RPMI7951 (cell line): ENCODE measurements around the gene RASGRF2. TPM values are rescaled to one million over a fixed set of nuclear protein-coding genes. Genes with fewer than 3 reads are reported as not detected.

Experiments
- DNase-seq: peaks from one replicate; pipeline ENCODE4 v3.0.0-alpha.2; 2012; ENCODE audit warnings: low read depth
- total RNA-seq: library from RNA; depleted of rRNA; stranded (reverse); fragments of >200 nt; shearing (Covaris generic); gene quantifications from 2 replicates; pipeline ENCODE4 v1.2.3, GENCODE V29; 2014

RASGRF2 gene
- total RNA-seq, 1 experiment from 2014 or later, result 0.72 TPM

DNA sequence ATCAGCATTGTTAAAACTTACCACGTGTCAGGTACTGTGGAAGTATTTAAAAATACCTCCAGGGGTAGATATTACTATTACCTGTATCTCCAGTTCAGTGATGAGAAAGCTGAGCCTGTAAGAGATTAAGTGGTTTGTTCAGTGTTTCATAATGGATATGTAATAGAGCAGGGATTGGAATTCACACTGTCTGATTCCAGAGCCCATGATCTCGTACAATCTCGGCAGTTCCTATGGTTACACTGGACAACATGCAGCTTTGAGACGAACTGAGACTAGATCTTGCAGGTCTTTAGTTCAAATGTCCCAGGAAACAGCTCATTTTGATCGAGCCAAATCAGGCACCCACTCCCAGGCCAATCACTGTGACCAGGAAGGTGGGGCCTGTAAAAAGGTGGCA, 8.8 kb upstream of the RASGRF2 start:
- DNase-seq, result no peak

DNA sequence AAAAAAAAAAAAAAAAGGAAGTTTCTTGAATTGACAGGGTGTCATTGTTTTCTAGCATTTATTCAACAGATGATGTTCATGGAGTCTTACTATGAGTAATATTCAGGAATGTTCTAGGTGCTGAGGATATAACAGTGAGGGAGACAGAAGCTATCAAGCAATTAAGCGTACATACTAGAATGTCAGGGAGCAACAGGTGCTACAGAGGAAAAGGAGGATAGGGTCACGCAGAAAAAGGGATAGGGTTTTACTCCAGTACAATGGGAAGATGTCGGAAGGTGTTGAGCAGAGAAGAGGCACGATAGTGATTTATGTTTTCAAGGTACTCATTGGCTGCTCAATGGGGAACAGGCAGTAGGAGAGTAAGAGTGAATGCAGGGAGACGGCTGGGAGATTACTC, 6.6 kb upstream of the RASGRF2 start:
- DNase-seq, result no peak

DNA sequence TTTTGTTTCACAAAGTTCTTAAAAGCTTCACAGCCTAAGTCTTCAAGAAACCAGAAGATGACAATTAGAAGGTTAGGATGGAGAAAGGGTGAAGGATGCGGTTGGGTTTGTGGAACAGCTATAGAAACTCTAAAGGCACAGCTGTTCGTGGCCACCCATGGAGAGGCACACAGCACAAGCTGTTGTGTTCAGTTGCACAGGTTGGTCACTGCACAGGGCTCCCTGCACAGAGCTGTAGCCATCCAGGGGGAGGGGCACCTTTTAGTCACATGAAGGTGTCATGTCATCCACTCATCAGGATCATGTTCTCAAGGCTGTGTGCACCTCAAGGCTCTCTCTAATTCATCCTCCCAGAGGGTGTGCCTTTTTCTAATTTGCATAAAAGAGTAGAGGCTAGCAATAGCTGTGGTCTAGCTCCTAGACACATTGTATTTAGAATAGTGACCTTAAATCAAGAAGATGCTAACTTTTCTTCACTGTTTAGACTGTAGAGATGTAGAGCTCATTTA, 5.0 kb upstream of the RASGRF2 start:
- DNase-seq, result no peak

DNA sequence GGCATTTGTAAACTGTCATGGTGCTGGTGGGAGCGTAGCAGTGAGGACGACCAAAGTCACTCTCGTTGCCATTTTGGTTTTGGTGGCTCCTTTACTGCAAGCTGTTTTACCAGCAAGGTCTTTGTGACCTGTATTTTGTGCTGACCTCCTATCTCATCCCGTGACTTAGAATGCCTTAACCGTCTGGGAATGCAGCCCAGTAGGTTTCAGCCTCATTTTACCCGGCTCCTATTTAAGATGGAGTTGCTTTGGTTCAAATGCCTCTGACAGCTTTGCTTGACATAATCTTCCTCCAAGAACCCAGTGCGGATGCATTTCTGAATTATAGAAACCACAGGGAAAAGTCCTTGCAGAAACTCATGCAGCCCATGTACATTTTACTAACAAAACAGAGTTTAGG, 3.9 kb upstream of the RASGRF2 start:
- no peak for DNase-seq

DNA sequence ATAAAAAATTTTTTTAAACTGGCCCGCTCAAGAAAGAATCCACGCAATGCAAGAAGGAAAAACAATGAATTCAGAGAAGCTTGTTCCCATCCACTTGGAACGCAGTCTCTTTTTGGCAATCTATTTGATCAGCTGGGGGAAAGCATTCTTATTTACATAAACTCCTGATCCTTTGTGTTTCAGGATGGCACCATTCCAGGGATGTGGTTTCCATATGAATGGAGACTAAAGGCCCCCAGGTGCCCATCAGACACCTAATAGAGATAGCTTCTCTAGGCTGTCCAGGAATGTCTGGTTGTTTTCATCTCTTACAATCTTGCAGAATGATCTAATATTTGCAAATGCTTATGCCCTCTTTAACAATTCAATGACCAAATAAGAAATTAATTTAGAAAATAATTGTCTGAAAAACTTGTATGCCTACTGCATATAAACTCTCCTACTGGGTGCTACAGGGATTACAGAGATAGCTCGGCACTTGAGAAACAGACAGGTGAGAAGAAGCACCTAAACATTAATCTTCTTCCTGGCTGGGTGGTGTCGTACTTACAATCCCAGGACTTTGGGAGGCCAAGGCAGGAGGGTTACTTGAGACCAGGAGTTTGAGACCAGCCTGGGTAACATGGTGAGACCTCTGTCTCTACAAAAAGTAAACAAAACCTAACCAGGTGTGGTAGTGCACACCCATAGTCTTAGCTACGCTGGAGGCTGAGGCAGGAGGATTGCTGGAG, 3.0 kb upstream of the RASGRF2 start:
- DNase-seq, result no peak

DNA sequence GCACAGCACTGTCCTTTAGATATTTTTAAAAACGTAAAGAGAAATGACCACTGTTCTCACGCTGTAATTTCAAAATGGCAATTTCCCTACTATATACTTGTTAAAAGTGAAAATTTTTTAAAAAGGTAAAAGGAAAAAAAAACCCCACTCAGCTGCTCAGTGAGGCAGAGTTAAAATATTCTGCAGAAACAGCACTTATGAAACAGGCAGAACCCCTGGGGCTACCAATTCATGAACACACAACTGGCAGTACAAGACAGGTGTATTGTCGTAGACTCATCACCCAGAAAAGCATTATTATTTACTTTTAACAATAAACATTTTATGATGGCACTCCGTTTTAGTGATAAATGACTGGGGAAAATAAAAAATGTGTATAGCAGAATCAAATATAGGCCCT, 1.5 kb upstream of the RASGRF2 start:
- no peak for DNase-seq

DNA sequence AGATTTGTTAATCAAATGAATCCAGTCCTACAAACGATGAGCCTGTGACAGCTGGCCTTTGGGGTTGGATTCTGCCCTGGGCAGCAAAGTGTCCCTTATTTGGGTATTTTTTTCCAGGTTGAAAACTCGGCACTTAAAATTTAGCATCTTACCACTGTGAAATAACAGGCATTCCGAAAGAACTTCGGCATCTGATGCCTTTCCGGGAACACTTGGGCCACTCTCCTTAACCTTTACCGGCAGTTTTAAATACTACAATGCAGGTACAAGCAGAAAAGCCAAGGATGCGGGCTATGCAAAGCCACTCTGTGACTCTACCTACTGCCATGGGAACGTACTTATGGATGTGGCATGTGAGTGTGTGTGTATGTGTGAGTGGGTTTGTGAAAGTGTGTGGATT, 1.0 kb upstream of the RASGRF2 start:
- no peak for DNase-seq

DNA sequence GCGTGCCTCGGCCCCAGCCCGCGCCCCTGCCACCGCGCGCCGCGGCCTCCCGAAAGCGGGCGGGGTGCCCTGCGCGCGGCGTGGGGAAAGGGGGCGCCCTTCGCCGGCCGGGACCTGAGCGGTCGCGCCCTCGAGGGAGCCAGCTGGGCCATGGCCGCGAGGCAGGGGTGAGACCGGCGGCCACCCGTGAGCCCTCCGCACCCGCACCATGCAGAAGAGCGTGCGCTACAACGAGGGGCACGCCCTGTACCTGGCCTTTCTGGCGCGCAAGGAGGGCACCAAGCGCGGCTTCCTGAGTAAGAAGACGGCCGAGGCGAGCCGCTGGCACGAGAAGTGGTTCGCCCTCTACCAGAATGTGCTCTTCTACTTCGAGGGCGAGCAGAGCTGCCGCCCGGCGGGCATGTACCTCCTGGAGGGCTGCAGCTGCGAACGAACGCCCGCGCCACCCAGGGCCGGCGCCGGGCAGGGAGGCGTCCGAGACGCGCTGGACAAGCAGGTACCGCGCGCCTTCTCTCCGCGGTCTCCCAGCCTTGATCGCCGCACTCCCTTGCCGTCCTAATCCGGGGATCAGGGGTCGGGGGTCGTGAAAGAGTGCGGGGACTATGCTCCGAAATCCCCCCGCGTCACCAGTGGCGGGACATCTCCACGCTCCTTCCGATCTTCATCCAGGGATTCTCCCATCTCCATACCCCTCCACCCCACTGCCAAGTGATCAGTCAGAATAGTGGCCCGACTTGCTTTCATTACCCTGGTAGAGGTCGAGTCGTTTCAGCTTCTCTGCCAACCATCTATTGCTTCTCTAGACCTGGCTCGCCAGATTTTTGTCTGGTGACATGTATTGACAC, 590 bp downstream of the RASGRF2 start:
- DNase-seq, result no peak

DNA sequence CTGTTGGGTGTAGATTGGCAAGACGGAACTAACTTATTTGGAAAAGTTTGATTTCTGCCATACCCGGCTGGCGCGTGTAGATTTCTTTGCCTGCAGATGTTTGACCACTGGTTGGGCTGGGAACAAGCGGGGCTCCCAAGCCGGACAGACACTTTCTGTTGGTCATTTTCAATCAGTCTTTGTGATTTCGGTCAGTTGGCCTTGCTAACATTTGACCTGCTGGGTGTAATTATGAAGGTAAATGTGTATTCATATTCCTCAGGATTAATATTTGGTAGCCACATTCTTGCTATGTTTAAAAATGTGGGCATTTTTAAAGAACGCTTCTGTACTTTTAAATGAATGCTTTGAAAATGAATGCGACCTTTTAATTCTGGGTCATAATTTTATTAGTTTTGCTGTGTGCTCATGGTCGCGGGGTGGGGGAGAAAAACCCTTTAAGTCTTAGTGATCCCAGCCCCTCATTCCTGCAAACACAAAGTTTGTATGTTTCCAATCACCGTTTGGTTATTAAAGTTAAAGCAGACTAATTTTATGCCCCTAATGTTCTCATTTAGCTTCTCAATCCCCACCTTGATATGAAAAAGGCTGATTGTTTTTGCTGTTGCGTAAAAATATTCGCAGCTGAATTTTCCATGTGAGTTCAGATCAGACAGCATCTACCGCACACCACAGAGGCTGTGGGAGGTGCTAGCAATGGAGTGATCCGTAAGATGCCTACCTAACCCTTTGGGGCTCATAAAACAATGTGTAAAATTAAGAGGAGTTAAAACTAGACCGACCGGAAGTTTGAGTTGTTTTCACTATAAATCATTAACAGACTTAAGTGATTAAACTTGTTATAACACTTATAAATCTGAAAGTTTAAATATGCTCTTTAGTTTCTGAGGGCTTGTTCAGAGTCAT, 1.5 kb downstream of the RASGRF2 start:
- DNase-seq, result no peak

DNA sequence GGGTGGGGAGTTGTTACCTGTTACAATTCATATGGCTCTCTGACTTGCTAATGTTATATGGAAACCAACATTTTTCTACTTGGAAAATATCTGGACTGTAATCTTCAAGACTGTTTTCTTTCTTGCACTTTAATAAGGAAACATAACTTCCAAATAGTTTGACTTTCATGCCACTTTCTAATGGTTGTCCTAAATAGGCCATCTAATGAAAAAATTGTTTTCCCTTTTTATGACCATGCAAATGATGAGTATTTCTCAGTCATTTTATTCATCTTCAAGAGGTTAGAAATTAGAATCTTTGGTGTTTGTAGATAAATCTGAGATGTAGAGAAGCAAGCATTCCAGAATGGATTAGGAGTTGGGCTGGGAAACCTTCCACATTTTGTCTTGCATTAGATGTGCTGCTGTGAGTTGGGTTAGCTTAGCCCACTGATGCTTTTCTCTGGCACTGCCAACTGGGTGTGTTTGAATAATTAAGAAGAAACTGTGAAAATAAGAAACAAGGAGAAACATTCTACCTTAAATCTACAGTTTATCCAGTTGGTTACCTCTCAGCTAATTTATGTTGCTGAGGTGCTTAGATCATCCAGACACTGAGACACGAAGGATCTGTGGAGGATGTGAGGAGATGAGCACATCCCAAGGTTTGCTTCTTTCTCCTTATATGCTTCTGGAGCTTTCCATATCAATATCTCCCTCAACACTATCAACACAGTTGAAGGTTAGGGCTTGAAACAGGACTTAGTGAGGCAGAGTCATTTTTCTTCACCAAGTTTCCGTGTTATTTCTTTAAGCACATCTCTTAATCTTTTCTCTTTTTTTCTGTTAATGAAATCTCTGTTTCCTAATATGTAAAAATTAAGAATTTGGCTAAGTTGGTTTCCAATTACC, 2.7 kb downstream of the RASGRF2 start:
- no peak for DNase-seq

DNA sequence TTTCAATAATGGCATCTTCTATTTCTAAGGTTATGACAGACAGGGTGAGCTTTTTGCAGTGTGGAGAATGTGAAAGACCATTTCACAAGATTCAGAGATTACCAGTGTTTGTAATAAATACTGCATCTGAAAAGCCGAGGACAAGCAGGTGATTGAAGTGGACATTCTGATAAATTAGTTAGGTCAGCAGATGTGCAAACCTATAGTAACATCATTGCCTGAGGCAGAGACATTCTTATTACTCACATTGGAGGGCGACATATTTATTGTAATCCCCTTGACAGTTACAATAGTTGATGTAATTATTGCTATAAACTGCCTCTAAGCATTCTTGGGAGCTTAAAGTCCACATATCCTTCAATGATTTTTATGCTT, 3.3 kb downstream of the RASGRF2 start:
- no peak for DNase-seq

DNA sequence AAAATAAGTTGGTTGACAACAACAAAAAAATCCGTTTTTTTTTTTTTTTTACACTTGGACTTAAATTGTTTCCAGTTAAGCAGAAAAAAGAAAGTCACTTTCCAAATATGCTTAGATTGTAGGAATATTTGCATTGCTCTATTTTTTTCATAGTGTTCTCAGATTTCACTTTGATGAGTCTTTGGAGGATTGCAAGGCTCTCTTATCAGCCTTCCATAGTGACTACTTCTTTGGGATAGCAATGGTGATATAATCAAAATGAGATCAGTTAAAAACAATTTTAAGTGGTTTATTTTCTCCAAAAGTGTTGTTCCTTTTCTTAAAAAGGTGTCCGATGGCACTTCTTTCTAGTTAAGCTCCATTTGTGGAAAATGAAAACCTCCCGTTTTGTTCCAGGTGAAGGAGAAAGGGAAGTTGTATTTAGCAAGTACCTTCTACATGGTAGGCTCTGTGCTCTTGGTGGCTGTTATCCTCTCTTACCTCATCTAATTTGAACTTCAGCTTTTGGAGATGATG, 3.9 kb downstream of the RASGRF2 start:
- no peak for DNase-seq

DNA sequence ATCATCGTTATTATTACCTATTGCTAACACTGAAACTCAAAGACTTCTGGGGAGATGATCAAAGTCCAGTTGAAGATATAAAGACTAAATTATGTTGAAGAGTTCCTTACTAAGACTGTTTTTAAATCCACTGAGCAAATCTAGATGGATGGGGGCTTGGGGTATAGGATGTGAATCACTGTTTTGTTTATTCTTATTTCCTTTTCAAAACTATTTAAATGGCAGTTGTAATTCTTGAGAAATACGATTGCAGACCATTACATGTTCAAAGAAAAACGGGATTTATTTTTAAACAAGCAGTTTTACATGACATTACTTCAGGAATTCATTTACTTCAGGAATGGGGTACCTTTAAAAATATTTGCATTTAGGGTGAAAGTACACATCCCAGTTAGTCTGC, 4.3 kb downstream of the RASGRF2 start:
- no peak for DNase-seq

DNA sequence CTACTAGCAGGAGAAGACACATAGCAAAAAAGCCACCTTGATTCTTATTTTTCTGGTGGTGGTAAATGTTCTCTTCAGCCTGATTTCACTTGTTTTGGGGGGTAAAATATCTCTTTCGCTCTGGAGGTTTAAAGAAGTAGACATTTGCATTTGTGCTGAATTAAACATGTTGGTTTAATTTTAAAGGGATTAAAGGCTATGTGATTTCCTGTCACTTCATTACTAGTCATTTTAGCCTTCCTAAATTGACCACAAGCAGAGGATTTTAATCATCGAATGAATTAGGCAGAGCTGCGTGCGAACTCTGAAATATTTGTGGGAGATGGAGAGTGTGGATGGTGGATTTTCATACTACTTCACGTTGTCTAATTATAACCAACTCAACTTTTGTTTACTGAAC, 4.8 kb downstream of the RASGRF2 start:
- no peak for DNase-seq

DNA sequence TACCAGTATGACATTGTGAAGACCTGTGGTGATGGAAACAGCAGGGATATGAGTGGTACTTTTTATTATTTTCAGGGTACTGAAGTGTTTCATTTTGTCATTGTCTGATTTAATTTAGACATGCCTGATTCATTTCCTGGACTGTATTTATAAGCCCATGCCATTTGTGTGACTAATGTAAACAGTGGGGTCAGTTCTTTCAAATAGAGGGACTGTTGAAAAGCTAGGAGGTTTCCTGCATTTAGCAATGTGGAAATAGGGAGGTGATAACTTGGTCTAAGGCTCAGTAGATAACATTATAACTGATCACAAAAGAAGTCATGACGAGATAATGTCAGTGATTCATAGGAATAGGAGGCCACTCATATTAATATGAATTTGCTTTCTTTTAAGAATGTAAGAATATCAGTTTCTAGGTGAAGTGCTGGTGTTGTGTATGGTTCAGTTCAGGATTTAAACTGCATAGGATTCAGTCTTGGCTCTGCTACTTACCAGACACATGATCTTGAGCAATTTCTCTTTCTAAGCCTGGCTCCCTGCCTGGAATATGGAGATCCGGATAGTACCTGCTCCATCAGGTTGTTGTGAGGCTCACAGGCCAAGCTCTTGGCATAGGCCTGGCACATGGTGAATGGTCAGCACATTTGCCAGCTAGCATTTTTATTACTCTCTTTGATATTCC, 7.5 kb downstream of the RASGRF2 start:
- peak; percentile 83 for DNase-seq

DNA sequence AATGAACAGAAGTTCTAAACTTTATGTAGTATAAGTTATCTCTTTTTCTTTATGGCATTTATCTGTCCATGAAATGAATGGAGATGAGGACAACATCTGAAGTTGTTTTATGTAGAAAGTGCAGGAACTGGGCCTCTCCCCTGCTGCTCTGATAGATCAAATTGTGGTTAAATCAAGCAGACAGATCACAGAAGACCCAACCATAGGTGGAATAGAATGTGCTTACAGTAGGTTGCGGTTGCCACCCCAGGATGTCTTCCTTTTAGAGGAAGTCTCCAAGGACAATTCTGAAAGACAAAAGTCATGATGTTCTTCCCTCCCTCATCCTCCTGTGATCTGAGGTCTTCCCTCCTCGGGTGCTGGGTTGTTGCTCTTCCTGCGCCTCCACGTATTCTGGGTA, 12.9 kb downstream of the RASGRF2 start:
- DNase-seq, result no peak

DNA sequence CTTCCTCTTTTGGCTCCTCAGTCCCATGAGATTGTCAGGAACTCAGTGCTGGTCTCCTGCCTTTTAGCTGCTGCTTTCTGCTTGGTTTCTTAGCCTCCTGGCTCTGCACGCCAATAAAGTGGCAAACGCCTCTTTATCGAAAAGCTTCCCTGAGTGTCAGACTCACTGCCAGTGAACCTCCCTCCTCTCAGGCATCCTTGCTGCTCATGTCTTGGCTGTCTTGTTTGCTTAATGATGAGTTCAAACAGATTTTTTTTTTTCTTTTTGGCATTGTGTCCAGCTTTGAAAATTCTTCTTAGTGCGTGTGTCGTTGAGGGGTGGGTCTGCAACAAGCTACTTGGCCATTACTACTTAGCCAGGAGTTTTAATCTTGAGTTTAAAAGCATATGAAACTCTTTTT, 14.9 kb downstream of the RASGRF2 start:
- DNase-seq, result no peak

DNA sequence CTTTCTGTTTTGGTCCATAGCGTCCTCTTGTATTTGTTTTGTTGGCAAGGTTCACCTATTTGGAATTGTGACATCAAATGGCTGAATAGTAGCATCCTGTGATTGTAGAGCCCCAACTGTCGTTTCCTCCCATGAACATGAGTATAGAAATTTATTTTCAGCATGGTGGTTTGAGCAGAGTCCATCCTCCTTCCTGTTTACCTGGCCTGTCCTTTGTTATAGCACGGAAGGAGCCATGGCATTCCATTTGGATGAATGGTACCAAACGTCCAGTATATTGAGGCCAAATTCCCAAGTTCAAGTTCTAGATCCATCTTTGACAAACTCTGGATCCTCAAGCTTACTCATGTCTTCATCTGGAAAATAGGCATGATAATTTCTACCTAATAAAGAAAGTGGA, 16.8 kb downstream of the RASGRF2 start:
- no peak for DNase-seq

DNA sequence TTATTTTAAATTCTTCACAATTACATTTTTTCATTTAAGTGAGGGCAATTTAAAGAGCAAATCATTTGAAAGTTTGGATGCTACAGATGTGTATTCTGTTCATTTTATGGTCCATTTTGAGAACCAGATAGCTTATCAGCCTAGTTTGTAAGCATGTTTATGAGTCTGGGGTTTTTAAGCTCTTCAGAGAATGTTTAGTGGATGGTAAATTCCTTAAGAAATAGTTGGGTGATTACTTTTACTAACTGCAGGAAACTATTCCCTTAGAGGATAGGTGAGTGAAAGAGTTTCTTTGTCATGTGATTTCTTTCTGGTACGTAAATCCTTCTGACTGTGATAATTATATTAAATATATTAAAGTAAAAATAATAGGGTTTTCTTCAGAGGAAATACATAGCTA, 17.6 kb downstream of the RASGRF2 start:
- no peak for DNase-seq

DNA sequence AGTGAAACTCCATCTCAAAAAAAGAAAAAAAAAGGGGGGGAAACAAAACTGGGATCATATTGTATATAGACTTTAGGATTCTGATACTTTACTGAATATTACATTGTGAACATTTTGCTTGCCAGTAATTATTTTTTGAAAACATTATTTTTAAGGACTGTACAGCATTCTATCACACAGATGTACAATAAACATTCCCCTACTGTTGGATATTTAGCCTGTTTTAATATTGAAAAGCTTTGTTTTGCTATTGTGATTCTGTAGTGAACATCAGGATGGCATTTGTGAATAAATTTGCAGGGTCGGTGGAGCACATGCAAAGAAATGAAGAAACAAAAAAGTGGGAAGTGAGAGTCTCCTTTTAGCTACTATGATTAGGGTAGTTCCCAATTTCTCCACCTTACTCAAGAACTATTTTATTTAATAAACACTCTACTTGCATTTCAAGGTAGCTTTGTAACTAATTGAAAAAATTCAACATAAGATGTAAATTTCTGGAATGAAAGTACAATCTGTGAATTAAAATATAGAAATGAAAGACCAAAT, 18.7 kb downstream of the RASGRF2 start:
- DNase-seq, result no peak
